B cell (primary cell): Measurements from ENCODE around the gene FBXL13.

Experiments used
- CTCF ChIP-seq: fragments of 200-600 bp; IDR thresholded peaks from one replicate; pipeline ENCODE4 v1.8.0; 2022; ENCODE audit warnings: antibody characterized with exemption, mild to moderate bottlenecking
- EZH2 ChIP-seq: IDR thresholded peaks from 2 replicates; pipeline ENCODE4 v1.6.1; 2012; ENCODE audit warnings: borderline replicate concordance, low read depth, mild to moderate bottlenecking, moderate library complexity, low read length; ENCODE audit not compliant: insufficient read depth, poor library complexity, severe bottlenecking

GRCh38 chr7:102938679-102939078, 135.9 kb downstream of the FBXL13 start:
- TF ChIP-seq CTCF (no peak), EZH2 (no peak)
